Measurements from ENCODE around the gene FIG4.
"Not testable (repeated sequence)": the region's sequence is repeated elsewhere in the genome, so short reads cannot be mapped to it uniquely, and the experiment has no call there.

FIG4 gene

DNA sequence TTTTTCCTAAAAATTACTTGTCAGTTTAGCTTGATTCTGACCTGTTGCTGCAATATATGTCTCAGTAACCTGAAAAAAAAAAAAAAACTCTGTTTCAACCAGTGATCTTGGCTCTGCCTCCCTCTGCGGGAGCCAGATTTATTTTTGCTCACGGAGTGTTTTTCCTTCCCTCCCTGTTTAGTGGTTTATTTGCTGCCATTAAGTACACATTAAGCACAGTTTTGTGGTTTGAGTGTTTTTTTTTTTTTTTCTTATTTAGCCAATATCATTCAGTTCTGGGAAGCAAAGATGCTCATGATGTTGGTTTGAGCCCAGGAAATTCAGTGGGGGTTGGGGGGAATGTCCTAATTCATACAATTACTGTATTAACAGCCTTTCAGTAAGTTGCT, 176.9 kb downstream of the FIG4 start:
- H3K27me3 ChIP-seq (ENCODE audit: control insufficient read depth, insufficient read depth, low read length): no peaks in the 10 kb centered on the region
- no peak overlapping the region for H3K27ac ChIP-seq (ENCODE audit: low read depth, low read length)
- H3K9ac ChIP-seq (ENCODE audit: low read length): no peak overlapping the region
- H3K4me1 ChIP-seq (ENCODE audit: control insufficient read depth, insufficient read depth, low read length): peaks cover 28% of the 10 kb centered on the region
- H3K4me3 ChIP-seq (ENCODE audit: low read depth, low read length): no peak overlapping the region
- peaks cover 7% of the 10 kb centered on the region; the same call in 1 of the 2 replicates for H3K9me3 ChIP-seq (ENCODE audit: control insufficient read depth, insufficient read depth, low read depth, low read length)
- no peaks in the 10 kb centered on the region for H3K36me3 ChIP-seq (ENCODE audit: control insufficient read depth, insufficient read depth, low read length)

DNA sequence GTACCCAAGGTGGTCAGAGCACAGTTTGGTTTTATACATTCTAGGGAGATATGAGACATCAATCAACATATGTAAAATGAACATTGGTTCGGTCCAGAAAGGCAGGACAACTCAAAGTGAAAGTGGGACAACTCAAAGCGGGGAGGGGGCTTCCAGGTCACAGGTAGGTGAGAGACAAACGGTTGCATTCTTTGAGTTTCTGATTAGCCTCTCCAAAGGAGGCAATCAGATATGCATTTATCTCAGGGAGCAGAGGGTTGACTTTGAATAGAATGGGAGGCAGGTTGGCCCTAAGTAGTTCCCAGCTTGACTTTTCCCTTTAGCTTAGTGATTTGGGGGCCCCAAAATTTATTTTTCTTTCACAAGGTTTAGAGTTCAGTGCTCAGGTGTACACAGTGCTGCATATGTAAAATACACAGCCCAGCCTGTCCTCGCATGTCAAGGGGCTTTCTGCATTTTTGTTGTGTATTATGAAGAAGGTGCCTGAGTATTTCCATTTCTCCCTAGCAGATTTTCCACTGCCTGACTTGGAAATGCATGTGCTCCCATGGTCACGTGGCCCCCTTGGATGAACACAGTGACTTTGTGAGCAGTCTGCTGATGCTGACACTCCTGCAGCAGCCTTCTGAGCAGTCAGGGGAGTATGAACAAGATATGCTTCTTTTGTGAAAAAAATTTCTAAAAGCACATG, 178.4 kb downstream of the FIG4 start:
- not testable (repeated sequence) for H3K36me3 ChIP-seq (ENCODE audit: control insufficient read depth, insufficient read depth, low read length); H3K4me3 ChIP-seq (ENCODE audit: low read depth, low read length); H3K9ac ChIP-seq (ENCODE audit: low read length); H3K27ac ChIP-seq (ENCODE audit: low read depth, low read length); H3K9me3 ChIP-seq (ENCODE audit: control insufficient read depth, insufficient read depth, low read depth, low read length); H3K27me3 ChIP-seq (ENCODE audit: control insufficient read depth, insufficient read depth, low read length)
- H3K4me1 ChIP-seq (ENCODE audit: control insufficient read depth, insufficient read depth, low read length): peaks cover 28% of the 10 kb centered on the region

DNA sequence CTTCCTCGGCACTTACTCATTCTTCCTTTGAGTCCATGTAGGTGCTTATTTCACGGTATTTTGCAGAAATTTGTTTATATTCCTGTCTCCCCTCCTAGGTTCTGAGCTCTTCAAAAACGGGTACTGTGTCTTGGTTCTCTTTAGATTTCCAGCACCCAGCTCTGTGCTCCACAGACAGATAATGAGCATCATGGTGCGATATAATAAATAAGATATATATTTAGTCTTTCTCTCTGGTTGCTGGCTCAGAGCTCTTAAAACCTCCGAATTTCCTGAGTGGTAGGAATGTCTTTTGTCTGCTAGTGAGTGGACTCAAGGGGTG, 179.0 kb downstream of the FIG4 start:
- Histone ChIP-seq H3K9ac (ENCODE audit: low read length) (no peak overlapping the region), H3K4me3 (ENCODE audit: low read depth, low read length) (no peak overlapping the region), H3K4me1 (ENCODE audit: control insufficient read depth, insufficient read depth, low read length) (peaks cover 28% of the 10 kb centered on the region), H3K27ac (ENCODE audit: low read depth, low read length) (no peak overlapping the region), H3K36me3 (ENCODE audit: control insufficient read depth, insufficient read depth, low read length) (no peaks in the 10 kb centered on the region), H3K9me3 (ENCODE audit: control insufficient read depth, insufficient read depth, low read depth, low read length) (0 out of 2 replicates have a peak, but pooled peaks cover under 1% of the 10 kb centered on the region), H3K27me3 (ENCODE audit: control insufficient read depth, insufficient read depth, low read length) (no peaks in the 10 kb centered on the region)

DNA sequence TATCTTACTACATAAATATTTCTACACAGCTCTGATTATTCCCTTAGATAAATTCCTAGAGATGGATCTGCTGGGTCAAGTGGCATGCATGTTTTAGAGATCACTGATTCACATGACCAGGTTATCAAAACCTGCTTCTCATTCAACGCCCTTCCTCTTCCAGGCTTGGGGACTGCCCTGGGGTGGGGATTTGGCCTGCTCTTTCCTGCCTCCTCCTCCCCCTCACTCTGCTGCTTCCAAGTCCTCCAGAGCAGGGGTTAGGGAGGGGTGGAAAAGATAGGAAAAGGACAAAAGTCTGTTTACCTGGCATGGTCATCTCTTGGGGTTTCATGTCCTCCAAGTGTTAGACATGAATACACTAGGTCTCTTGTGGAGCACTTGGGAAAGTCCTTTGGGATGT, 181.5 kb downstream of the FIG4 start:
- Histone ChIP-seq H3K27me3 (ENCODE audit: control insufficient read depth, insufficient read depth, low read length) (no peaks in the 10 kb centered on the region), H3K36me3 (ENCODE audit: control insufficient read depth, insufficient read depth, low read length) (no peaks in the 10 kb centered on the region), H3K4me3 (ENCODE audit: low read depth, low read length) (no peak overlapping the region), H3K27ac (ENCODE audit: low read depth, low read length) (no peak overlapping the region), H3K9ac (ENCODE audit: low read length) (no peak overlapping the region), H3K9me3 (ENCODE audit: control insufficient read depth, insufficient read depth, low read depth, low read length) (peaks cover 7% of the 10 kb centered on the region; the same call in 1 of the 2 replicates), H3K4me1 (ENCODE audit: control insufficient read depth, insufficient read depth, low read length) (peaks cover 23% of the 10 kb centered on the region)

DNA sequence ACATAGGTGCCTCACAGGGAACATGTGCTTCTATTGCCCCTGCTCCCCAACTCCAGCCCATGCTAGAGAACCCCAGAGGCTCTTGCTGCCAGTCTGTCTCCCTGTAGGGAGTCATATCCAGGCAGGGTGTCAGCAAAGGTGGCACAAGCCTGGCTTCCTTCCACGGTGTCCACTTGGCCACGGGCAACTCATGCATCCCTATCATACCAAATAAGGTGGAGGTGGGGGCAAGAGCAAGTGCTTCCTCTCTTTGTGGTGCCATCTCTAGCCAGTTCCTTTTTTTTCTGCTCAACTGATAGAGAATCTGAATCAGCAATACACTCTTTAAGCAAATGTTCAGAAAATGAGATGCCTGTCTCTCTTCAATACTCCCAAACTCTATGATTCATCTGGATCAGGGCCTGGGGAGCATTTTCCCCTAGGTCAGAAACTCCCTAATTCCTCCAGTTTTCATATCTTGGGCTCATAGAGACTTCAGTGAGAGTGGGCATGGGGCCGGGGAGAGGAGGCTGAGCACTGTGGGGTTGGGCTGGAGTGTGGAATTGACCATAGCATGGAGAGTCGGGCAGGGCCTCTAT, 182.0 kb downstream of the FIG4 start:
- Histone ChIP-seq H3K9me3 (ENCODE audit: control insufficient read depth, insufficient read depth, low read depth, low read length) (peaks cover 7% of the 10 kb centered on the region; the same call in 1 of the 2 replicates), H3K9ac (ENCODE audit: low read length) (no peak overlapping the region), H3K4me1 (ENCODE audit: control insufficient read depth, insufficient read depth, low read length) (peaks cover 19% of the 10 kb centered on the region), H3K4me3 (ENCODE audit: low read depth, low read length) (no peak overlapping the region), H3K27ac (ENCODE audit: low read depth, low read length) (no peak overlapping the region), H3K27me3 (ENCODE audit: control insufficient read depth, insufficient read depth, low read length) (no peaks in the 10 kb centered on the region), H3K36me3 (ENCODE audit: control insufficient read depth, insufficient read depth, low read length) (no peaks in the 10 kb centered on the region)

DNA sequence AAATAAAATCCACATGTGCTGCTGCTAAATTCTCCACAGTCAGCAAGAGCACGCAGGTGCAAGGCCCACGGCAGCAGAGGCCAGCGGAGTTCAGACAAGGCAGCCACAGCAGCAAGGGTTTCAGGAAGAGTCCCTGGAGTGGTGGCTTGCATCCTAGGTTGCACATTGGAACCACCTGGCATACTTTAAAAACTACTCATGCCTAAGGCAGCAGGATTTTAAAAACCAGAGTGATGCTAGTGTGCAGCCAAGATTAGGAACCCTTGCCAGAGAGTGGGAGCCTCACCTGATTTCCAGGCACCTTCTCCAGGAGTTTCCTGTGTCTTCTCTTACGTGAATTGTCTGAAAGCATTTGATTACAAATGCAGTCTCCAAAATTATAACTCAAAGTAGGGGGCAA, 183.0 kb downstream of the FIG4 start:
- peaks cover 7% of the 10 kb centered on the region; the same call in 1 of the 2 replicates for H3K9me3 ChIP-seq (ENCODE audit: control insufficient read depth, insufficient read depth, low read depth, low read length)
- no peaks in the 10 kb centered on the region for H3K36me3 ChIP-seq (ENCODE audit: control insufficient read depth, insufficient read depth, low read length)
- H3K27ac ChIP-seq (ENCODE audit: low read depth, low read length): no peak overlapping the region
- H3K27me3 ChIP-seq (ENCODE audit: control insufficient read depth, insufficient read depth, low read length): no peaks in the 10 kb centered on the region
- H3K4me3 ChIP-seq (ENCODE audit: low read depth, low read length): no peak overlapping the region
- peaks cover 14% of the 10 kb centered on the region for H3K4me1 ChIP-seq (ENCODE audit: control insufficient read depth, insufficient read depth, low read length)
- H3K9ac ChIP-seq (ENCODE audit: low read length): no peak overlapping the region

DNA sequence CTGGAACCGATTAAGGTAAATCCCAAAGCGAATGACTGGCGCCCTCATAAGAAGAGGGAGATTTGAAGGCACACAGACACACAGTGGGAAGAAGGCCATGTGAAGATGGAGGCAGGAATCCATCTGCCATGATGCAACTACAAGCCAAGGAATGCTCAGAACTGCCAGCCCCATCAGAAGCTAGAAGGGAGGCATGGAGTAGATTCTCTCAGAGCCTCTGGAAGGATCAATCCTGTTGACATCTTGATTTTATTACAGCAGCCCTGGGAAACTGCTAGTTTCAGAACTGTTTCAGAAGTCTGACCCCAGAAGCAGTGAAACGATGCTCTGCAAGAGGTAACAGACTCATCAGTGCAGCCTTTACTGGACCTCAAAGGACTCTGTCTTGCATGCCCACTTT, 183.5 kb downstream of the FIG4 start:
- Histone ChIP-seq H3K4me3 (ENCODE audit: low read depth, low read length) (no peak overlapping the region), H3K36me3 (ENCODE audit: control insufficient read depth, insufficient read depth, low read length) (no peaks in the 10 kb centered on the region), H3K27me3 (ENCODE audit: control insufficient read depth, insufficient read depth, low read length) (no peaks in the 10 kb centered on the region), H3K9ac (ENCODE audit: low read length) (no peak overlapping the region), H3K4me1 (ENCODE audit: control insufficient read depth, insufficient read depth, low read length) (peaks cover 9% of the 10 kb centered on the region), H3K9me3 (ENCODE audit: control insufficient read depth, insufficient read depth, low read depth, low read length) (peaks cover 7% of the 10 kb centered on the region; the same call in 1 of the 2 replicates), H3K27ac (ENCODE audit: low read depth, low read length) (no peak overlapping the region)

Data from HUES6 (cell line).